Rectal smooth muscle tissue (tissue), 1 donor: ENCODE results near the gene OST4.

Experiments used
- H3K27ac ChIP-seq: one replicate; pipeline ENCODE4 v1.7.0; 2013; ENCODE audit warnings: low read depth, low read length, inconsistent platforms
- H3K27me3 ChIP-seq: one replicate; pipeline ENCODE4 v1.7.0; 2013; ENCODE audit warnings: low read length; ENCODE audit not compliant: control insufficient read depth, insufficient read depth
- H3K36me3 ChIP-seq: one replicate; pipeline ENCODE4 v1.7.0; 2013; ENCODE audit warnings: low read length; ENCODE audit not compliant: control insufficient read depth, insufficient read depth
- H3K4me1 ChIP-seq: one replicate; pipeline ENCODE4 v1.7.0; 2013; ENCODE audit warnings: low read length; ENCODE audit not compliant: control insufficient read depth, insufficient read depth
- H3K4me3 ChIP-seq: one replicate; pipeline ENCODE4 v1.7.0; 2013; ENCODE audit warnings: low read length
- H3K9ac ChIP-seq: one replicate; pipeline ENCODE4 v1.7.0; 2013; ENCODE audit warnings: low read length

The OST4 gene

DNA sequence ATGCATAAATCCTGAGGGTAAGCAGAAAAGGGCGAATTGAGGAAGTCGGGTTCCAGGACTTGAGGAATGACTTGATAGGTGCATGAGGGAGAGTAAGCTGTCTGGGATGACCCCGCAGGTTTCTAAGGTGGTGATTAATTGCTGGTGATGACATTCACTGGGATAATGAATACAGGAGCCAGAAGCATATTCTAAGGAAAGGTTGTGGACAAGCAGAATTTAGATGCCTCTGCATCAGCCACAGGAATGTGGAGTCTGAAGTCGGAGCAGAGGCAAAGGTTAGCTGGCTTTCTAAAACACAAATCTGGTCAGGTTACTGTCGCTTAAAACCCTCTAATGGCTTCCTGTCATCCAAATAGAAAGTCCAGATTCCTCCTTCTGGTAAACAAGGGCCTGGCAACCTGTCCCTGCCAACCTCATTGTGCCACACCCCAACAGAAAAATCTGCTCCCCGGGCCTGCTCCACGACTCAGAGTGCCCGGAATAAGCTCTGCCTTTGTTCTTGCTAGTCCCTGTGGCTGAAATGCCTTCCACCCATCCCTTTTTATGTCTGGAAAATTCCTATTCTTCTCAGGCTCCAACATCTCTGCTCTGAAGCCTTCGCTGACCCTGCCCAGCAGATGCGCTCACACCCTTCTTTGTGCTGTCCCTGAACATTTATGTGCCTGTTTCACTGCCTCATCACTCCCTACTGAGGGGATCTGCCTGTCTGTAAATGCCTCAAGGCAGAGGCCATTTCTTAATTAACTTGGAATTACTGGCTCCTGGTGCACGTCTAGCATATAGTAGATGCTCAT, 50.0 kb downstream of the OST4 start:
- Histone ChIP-seq H3K4me3 (no peak overlapping the region), H3K36me3 (peaks cover 9% of the 10 kb centered on the region), H3K27ac (no peak overlapping the region), H3K27me3 (no peaks in the 10 kb centered on the region), H3K4me1 (no peaks in the 10 kb centered on the region), H3K9ac (no peak overlapping the region)
